Neural cell (in vitro differentiated cells): ENCODE measurements around the gene KCNH2.

ENCODE experiments used
- EZH2 ChIP-seq: fragments of 200-600, 300-800 bp; shearing (Covaris generic), sonication (generic); IDR thresholded peaks from 2 replicates; pipeline ENCODE4 v1.6.1; 2014; ENCODE audit warnings: antibody characterized with exemption, low read length, borderline replicate concordance, mild to moderate bottlenecking; ENCODE audit not compliant: insufficient read depth, poor library complexity, severe bottlenecking
- TF ChIP-seq, protein P1 (sequence below): fragments of 450-650 bp; IDR thresholded peaks from 2 replicates; pipeline ENCODE4 v1.5.1; 2014; ENCODE audit warnings: antibody characterized with exemption, mild to moderate bottlenecking, moderate library complexity; ENCODE audit not compliant: poor library complexity, severe bottlenecking
- TF ChIP-seq, protein P2 (sequence below): IDR thresholded peaks from 2 replicates; pipeline ENCODE4 v1.6.1; 2012; ENCODE audit warnings: borderline replicate concordance

DNA sequence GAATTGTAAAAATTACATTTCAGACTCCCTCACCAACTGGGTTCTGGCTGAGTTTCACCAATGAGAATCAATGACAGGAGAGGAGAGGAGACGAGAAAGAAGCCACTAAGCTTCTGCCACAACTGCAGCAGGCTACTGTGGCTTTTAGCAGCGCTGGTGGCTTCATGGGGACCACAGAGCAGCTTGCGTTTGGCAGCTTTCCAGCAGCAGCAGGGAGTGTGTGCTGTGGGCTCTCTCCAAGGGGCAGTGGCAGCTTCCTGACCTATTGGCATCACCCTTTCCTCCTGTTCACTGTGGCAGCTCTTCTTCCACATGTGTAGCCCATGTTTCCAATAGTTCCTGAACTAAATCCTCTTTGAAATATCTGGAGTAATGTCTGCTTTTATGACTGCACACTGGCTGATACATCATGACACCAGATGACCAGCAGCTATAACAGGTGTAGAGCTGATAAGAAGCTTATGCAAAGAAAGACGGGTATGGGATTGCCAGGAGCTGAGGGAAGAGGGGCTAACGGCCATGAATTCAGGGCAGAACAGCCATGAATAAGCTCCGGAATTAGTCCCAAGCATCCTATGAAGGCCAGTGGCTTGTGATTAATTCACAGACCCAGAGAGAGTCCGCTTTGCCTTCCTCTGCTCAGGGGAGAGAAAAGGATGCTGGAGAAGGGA, 46.8 kb downstream of the KCNH2 start:
- TF ChIP-seq, protein P1, sequence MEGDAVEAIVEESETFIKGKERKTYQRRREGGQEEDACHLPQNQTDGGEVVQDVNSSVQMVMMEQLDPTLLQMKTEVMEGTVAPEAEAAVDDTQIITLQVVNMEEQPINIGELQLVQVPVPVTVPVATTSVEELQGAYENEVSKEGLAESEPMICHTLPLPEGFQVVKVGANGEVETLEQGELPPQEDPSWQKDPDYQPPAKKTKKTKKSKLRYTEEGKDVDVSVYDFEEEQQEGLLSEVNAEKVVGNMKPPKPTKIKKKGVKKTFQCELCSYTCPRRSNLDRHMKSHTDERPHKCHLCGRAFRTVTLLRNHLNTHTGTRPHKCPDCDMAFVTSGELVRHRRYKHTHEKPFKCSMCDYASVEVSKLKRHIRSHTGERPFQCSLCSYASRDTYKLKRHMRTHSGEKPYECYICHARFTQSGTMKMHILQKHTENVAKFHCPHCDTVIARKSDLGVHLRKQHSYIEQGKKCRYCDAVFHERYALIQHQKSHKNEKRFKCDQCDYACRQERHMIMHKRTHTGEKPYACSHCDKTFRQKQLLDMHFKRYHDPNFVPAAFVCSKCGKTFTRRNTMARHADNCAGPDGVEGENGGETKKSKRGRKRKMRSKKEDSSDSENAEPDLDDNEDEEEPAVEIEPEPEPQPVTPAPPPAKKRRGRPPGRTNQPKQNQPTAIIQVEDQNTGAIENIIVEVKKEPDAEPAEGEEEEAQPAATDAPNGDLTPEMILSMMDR, result no peak
- TF ChIP-seq, protein P2, sequence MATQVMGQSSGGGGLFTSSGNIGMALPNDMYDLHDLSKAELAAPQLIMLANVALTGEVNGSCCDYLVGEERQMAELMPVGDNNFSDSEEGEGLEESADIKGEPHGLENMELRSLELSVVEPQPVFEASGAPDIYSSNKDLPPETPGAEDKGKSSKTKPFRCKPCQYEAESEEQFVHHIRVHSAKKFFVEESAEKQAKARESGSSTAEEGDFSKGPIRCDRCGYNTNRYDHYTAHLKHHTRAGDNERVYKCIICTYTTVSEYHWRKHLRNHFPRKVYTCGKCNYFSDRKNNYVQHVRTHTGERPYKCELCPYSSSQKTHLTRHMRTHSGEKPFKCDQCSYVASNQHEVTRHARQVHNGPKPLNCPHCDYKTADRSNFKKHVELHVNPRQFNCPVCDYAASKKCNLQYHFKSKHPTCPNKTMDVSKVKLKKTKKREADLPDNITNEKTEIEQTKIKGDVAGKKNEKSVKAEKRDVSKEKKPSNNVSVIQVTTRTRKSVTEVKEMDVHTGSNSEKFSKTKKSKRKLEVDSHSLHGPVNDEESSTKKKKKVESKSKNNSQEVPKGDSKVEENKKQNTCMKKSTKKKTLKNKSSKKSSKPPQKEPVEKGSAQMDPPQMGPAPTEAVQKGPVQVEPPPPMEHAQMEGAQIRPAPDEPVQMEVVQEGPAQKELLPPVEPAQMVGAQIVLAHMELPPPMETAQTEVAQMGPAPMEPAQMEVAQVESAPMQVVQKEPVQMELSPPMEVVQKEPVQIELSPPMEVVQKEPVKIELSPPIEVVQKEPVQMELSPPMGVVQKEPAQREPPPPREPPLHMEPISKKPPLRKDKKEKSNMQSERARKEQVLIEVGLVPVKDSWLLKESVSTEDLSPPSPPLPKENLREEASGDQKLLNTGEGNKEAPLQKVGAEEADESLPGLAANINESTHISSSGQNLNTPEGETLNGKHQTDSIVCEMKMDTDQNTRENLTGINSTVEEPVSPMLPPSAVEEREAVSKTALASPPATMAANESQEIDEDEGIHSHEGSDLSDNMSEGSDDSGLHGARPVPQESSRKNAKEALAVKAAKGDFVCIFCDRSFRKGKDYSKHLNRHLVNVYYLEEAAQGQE, result no peak
- TF ChIP-seq EZH2, result no peak
